Dermis blood vessel endothelial cell (primary cell): ENCODE measurements around the gene MVK. TPM values are rescaled to one million over a fixed set of nuclear protein-coding genes. Genes with fewer than 3 reads are reported as not detected.

Source experiments
- DNase-seq: peaks from one replicate; pipeline ENCODE4 v3.0.0; 2010
- total RNA-seq: library from RNA; depleted of rRNA; stranded (reverse); fragments of >200 nt; gene quantifications from 2 replicates; pipeline ENCODE4 v1.2.3, GENCODE V29; 2014

Gene MVK
- total RNA-seq, 1 donor from 2014 or later = 18.2 TPM

DNA sequence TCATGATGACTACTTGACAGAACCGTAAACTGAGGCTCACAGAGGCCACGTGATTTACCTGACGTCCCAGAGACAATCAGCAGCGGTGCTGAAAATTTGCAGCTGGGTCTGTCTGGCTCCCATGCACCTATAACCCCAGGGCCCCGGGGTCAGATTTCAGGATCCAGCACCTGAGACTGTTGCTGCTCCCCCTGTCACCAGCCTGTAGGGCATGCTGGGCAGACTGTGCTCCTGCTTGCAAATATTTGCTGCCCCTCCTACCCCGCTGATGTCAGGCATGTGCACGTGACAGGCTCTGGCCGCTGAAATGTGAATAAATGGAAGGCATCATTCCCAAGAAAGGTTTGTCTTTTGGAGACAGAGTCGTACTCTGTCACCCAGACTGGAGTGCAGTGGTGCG is 6.3 kb upstream of the MVK start:
- no peak for DNase-seq

DNA sequence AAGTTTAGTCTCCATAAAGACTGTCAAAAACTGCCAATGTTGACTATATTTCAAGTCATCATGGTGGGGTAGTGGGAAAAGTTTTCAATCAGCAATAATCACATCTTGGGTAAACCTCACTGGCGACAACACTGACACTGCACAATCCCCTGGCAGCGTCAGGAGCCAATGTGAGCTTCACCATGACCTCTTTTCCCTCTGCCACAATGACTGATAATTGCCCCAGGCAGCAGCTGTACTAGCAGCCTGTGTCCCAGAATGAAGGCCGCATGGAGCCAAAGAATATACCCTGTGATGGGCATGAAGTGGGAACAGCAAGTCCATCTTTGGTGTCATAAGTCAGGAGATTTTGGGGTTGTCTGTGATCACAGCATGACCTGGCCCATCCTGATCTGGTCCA is 5.6 kb upstream of the MVK start:
- no peak for DNase-seq

DNA sequence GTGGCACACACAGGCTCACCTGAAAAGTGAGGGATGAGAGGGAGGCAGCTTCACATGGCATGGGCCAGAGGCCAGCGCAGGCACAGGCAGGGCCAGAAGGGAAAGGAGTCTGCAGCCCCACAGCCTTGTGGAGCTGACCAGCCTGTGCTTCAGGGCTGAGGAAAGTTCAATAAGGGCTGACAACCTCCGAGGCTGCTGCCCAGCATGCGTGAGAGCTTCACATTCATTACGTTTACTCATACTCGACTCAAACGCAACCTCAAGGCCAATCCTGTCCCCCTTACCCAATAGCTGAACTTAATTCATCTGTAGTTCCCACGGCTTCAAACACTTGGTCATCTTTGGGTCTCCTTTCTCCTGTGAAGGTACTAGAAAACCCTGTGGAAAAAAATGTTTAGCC is 5.1 kb upstream of the MVK start:
- no peak for DNase-seq

DNA sequence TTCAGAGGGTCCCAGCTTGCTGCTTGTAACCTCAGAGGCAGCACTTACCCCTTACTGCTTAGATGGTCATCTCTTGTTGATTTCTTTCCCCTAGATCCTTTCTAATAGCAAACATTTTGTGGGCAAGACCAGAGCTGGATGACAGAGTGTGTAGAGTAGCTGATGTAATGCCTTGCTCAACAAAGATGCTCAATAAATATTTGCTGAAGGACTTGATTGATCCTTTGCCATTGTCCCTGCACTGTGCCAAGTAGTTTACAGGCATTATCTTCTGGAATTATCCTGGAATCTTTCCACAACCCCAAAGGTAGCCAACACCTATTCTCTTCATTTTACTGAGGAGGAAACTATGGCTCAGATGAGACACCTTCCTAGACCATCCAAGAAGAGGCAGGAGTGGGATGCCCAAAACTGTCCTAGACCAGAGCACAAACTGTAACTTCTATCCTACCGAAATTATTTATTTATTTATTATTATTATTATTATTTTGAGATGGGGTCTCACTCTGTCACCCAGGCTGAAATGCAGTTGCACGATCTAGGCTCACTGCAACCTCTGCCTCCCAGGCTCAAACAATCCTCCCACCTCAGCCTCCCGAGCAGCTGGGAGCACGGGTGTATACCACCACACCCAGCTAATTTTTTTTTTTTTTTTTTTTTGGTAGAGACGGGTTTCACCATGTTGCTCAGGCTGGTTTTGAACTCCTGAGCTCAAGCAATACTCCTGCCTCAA is 1.7 kb upstream of the MVK start:
- DNase-seq = no peak

DNA sequence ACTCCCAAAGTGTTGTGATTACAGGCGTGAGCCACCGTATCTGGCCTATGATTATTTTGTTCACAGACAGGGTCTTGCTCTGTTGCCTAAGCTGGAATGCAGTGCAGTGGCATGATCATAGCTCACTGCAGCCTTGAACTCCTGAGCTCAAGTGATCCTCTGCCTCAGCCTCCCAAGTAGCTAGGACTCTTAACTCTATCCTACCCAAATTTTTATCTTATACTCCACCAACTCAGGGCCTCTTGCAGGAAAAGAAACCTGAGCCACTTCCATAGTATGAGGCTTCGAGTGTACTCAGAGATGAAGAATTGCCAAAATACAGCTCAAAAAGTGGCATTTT is 1.1 kb upstream of the MVK start:
- no peak for DNase-seq

DNA sequence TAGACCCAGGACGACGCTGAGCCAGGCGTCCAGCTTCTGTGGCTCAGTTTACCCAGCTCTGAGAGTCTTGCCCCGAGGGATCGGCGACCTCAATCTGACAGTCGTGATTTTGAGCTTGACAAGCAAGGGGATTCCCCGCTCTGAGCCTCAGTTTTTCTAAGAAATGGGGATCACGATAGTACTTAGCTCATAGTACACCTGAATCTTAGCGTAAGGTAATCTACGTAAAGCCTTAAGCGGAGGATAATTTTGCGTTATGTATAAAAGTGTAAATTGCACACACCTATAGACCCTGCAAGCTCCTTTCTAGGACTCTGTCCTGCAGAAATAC is 285 bp downstream of the MVK start:
- DNase-seq = no peak

DNA sequence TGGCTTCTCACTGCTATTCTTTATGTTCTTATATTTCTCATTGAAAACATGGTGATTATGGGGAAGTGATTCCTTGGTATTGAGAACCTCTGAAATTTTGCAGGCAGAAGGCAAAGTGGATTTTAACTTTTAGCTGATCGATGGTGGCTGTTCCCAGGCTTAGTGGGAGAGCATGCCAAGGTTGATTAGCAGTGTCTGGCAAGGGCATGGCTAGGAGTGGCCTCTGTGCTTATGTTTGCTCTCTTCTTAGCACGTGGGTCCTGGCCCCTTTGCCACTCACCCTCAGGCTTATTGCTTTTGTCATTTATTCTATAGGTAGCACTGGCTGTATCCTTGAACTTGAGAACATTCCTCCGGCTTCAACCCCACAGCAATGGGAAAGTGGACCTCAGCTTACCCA is 2.1 kb downstream of the MVK start:
- DNase-seq = no peak

DNA sequence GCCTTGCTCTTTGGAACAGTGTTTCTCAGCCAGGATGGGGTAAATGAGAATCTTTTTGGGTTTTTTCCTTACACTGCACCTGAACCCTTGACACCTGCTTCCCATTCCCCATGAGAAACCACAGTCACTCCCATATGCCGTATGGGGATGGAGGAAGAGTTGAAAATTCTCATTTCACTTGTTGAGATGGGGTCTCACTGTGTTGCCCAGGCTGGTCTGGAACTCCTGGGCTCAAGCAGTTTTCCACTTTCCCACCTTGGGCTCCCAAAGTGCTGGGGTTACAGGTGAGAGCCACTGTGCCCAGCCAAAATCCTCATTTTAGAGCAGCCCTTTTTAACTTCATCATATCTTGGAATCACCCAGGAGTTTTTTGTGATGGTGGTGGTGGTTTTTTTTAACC is 3.7 kb downstream of the MVK start:
- DNase-seq = no peak

DNA sequence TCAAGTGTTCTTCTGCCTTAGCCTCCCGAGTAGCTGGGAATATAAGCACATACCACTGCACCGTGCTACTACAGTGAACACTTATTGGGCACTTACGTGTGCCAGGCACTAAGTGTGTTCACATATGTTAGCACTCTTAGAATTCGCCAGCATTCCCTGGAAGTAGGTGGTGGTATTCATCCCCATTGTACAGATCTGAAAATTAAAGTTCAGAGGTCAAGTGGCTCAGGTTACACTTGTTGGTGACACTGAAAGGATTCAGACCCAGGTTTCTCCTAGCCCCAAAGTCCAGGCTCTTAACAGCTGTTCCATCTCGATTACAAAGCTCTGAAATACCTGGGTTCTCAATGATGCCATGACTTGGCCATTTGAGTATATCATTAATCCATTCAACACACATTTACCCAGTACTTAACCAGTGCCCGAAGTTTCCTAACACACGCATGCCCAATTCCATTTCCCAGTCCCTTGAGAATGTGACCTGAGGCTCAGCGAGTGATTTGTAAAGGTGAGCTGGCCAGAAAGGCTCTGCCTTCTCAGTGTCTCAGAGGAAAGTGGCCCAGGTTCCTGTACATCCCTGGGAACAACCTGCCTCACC is 4.8 kb downstream of the MVK start:
- DNase-seq = no peak

DNA sequence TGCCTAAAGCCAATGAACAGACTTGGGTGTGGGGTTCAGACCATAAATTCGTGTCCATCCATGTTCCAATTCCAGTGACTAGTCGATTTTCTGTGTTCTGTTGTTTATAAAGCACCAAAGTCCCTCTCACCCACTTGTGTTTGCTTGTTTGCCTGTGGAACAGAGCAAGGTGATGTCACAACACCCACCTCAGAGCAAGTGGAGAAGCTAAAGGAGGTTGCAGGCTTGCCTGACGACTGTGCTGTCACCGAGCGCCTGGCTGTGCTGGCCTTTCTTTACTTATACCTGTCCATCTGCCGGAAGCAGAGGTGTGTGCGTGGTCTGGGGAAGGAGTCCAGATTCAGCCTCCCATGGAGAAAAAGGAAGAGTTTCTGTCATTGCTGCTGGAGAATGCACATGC is 6.0 kb downstream of the MVK start:
- DNase-seq = no peak

DNA sequence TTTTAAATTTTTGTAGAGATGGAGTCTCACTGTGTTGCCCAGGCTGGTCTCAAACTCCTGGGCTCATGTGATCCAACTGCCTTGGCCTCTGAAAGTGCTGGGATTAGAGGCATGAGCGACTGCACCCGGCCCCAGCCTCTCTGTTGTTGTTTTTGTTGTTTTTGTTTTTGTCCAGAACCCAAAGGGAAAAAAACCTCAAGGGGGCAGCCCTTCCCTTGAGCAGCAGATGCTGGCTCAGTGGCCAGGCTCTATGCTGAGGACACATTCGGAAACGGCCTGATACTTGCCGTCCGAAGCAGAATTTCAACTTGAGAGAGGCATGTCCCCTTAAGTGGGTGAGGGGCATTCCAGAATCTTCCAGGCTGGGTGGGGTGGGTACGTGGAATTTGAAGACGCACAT is 6.7 kb downstream of the MVK start:
- DNase-seq = no peak

DNA sequence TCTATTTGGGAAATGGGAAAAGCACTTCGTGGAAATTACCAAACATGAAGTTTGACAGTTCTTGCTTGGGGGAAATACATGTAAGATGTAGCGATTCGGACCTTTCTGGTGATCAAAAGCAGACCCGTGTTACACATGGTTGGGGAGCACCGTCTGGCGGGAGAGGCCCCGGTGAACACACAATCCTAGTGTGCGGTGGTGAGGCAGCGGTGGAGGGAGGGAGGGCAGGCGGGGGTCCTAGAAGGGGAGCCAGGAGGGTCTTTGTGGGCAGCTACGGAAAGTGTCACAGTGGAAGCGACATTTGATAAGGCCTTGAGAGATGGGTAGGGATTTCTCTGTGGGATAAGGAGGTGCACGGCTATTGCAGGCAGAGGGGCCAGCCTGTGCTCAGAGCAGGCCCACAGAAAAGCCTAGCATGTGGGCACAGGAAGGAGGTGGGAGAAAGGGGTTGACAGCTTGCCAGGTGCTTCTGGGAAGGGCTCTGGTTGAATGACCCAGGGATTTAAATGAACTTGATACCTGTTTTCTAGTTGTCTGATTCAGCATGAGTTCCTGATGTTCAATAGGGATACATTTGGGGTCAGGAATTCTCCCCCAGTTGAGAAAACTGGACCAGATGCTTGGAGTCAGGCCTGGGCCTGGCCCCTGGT is 7.2 kb downstream of the MVK start:
- no peak for DNase-seq

DNA sequence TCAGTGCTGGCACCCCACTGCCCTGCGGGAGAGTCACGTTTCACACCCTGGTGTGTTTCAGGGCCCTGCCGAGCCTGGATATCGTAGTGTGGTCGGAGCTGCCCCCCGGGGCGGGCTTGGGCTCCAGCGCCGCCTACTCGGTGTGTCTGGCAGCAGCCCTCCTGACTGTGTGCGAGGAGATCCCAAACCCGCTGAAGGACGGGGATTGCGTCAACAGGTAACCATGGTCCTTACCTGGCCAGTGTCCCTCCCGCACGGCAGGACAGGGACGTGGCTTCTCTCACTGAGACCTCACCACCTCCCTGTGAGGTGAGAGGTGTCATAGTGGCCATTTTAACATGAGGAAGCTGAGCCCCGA is 7.7 kb downstream of the MVK start:
- no peak for DNase-seq

DNA sequence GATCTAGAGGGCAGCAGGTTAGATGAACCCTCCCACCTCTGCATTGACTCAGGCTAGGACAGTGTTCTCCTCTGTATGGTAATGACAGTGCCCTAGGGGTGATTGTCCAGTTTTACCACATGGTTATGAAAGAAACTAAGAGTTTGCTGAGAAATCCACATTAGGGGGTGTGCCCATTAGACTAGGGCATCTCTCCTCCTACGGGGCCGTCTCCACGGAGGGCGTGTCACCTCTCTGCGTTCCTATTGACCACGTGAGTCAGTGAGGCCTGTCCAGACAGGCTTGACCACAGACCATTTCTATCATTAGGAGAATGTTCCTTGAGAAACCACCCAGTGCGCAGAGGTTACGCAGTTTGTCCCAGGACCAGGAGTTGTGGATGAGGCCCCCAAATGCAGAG is 8.3 kb downstream of the MVK start:
- DNase-seq = no peak

DNA sequence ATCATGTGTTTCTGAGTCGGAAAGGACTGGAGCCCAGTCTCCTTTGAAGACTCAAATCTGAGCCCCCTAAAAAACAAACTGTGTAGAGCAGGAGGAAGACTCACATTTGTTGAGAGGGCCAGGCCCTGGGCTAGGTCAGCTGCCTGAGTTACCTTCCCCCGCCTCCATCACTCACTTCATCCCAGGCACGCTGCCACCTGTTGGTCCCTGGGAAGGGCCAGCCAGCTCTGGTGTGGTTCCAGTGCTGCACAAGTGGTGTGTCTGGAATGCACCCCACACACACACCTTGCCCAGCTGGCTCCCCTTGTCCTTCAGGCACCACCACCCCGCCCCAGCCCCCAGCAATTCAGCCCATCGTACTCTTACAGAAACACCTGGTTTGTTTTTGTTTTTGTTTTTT is 9.0 kb downstream of the MVK start:
- DNase-seq = no peak

DNA sequence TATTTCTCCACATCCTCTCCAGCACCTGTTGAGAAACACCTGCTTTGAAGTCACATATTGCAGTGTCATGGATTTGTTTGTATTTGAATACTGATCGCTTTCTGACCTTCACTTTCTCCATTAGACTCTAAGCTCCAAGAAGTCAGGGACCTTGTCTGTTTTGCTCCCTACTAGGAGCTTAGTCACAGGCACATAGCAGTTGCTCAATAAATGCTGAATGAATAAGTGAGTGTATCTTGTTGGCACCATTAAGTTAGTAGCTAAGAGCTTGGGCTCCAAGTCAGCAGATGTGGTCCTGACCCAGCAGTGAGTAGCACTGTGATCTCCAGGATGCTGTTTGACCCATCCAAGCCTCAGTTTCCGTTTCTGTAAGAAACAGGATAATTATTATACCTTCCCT is 10.1 kb downstream of the MVK start:
- no peak for DNase-seq

DNA sequence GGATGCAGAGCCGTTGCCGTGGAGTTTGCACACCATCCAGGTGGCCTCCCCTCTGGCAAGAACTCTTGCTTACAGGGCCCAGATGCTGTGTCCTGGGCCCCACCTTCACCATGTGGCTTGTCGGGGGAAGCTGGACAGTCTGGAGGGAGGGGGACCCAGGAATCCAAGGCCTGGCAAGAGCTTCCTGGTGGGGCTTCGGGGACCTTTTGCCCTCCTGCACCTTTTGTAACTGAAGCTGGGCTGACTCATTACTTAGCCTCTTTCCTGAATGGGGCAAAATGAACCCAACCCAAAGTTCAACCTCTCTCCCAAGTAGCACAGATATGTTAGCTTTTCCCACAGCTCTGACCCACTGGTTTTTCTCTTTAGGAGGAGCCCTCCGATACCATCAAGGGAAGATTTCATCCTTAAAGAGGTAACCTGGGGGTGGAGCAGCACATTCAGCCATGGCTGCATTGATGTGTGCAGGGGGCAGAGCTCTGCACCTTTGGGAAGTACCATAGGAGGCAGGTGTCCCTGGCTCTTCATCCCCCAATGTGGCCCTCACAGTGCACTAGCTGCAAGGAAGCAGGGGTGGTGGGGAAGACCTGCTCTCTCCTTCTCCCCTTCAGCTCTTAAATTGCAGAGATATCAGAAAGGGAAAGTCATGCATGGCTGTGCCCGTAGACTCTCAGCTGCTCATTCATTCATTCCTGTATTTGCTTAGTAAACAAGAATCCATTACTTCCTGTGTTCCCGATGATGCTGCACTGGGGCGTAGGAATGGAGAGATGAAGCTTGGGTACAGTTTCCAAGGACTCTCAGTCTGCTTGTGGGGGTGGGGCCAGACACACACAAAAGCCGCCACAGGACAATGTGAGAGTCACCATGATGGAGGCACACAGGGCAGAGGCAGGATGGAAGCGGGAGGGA is 13.0 kb downstream of the MVK start:
- no peak for DNase-seq

DNA sequence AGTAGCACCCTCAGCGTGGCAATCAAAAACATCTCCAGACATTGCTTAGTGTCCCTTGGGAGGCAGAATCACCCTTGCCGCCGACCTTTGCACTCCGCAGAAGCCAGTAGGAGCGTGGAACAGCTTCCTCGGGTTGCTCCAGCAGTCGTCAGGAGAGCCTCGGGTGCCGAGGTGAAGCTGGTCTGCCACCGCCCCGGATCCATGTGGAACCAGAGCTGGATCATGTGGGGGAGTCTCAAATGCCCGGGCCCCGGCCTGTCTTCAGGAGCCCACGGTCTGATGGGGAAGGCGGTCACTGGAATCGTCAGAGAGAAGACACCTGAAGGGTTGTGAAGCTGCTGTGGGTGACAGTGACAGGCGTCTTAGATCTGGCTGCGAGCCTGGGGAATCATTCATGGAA is 14.3 kb downstream of the MVK start:
- no peak for DNase-seq

DNA sequence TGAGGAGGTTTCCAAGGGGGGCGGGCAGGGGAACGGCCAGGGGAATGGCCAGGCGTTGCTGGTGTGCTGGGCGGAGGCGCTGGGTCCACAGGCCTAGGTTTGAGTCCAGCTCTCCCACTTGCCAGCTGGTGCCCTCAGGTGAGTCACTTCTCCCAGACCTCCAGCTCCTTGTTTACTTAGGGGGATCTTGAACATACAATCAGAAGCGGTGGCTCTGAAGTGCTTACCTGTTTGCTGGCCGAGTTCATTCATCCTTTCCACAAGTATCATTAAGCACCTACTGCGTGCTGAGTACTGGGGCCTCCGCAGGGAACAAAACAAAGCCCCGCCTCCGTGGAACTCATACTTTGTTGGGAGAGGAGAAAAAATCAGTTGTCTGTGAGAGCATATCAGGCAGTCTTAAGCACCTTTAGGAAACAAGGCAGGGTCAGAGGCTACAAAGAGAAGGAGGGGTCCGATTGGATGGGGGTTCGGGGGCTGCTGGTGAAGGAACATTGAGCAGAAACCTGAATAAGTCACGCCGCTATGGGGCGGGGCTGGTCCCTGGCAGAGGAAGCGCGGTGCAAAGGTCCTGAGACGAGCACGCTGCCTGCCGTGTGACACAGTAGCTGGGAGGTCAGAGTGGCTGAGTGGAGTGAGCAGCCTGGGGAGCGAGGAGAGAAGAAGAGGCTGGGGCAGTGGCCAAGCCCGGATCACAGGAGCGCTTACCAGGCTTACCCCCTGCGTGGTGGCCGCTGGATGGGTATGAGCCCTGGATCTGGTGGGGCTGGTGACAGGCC is 15.1 kb downstream of the MVK start:
- DNase-seq = no peak

DNA sequence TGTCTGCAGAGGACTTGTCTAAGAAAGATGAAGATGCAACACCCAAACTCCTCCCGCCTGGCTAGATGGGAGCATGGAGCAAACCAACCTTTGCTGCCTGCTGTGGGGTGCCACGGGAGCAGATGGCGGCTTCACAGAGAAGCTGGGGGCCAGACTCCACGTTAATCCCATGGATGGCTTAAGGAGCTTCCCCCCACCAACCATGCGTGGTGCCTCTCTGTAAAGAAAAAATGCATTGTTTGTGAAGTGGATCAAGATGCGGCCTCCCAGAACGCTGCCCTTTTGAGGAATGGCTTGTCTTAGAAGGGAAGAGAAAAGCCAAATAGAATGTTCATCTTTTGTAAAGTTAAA is 15.6 kb downstream of the MVK start:
- DNase-seq = no peak

DNA sequence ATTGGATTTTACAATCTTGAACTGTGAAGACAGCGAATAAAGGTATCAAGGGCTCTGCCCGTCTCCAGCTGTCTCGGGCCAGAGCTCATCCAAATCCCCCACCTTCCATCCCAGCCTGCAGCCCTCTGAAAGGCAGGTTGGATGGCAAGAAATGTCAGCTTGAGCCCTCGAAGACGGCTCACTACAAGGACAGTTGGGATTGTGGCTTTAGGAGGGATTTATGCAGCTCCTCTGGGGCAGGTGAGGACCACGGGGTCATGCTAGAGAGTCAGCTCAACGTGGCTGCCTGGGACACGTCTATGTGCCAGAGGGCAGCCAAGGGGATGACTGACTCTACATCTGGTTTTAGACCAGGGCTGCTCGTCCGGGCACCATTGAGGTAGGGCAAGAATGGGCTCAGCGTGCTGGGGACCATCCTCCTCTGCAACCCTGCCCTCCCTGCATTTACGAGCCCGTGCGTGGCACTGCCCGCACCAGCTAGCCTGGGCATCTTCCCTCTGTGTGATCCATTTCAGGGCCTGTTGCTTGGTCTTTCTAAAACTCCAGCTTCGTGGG is 16.2 kb downstream of the MVK start:
- no peak for DNase-seq

DNA sequence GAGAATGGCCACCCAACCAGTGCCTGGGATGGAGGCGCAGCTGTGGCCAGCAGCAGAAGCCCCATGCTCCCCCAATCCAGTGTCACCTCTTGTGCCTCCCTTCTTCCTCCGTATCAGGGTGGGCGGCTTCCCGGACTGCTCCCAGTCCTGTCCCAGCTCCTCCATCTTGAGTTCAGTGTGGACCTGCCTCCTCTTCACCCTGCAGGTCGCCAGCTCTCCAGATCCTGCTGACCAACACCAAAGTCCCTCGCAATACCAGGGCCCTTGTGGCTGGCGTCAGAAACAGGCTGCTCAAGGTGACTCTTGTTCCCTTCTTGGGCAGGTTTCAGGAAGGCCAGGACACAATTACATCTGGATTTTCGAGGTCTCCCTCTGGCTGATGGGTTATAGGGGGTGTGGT is 17.0 kb downstream of the MVK start:
- no peak for DNase-seq

DNA sequence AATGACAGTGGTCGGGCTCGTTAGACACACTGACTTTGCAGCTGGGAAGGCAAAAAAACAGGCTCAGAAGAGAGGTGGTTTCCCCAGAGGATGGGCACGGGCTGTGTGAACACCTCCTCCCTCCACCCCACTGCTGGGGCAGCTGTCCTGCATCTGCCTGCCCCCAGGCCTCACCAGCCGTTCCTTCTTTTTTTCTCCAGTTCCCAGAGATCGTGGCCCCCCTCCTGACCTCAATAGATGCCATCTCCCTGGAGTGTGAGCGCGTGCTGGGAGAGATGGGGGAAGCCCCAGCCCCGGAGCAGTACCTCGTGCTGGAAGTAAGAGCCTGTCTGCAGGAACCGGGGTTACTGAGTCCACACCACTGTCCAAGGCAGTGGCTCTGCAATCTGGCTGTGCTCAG is 17.4 kb downstream of the MVK start:
- no peak for DNase-seq
